IMR-90 (cell line): ENCODE results near the gene POLR1B. TPM values are rescaled to one million over a fixed set of nuclear protein-coding genes. Genes with fewer than 3 reads are reported as not detected.

ENCODE experiments used
- ATAC-seq: fragments of 200-7000 bp; cut with Tn5 transposase; 2 replicates; pipeline ENCODE4 v1.9.1; 2020; ENCODE audit warnings: low read depth, mild to moderate bottlenecking, moderate library complexity
- BruUV-seq: library from RNA; stranded (reverse); fragments of 400-500 nt; replicated peaks from 2 replicates; lab custom pipeline; 2021; lab: Mats Ljungman, UMichigan
- CTCF ChIA-PET: fragments of 300-600 bp; formaldehyde crosslinking; extraction: SDS; loops from one replicate; lab custom pipeline; 2021; ENCODE audit warnings: antibody characterized with exemption; lab: Yijun Ruan, JAX
- POLR2A ChIA-PET: fragments of 300-600 bp; sonication (Branson Sonifier 250); formaldehyde crosslinking; loops from one replicate; lab custom pipeline; 2022; ENCODE audit warnings: antibody characterized with exemption; ENCODE audit not compliant: unreplicated experiment; lab: Charles Lee
- DNase-seq: peaks from one replicate; pipeline ENCODE4 v3.0.0; 2013
- H2AFZ ChIP-seq: replicated peaks from 2 replicates; pipeline ENCODE3; 2013; ENCODE audit warnings: low read length, mild to moderate bottlenecking; ENCODE audit not compliant: poor library complexity
- H2AK5ac ChIP-seq: 2 replicates; pipeline ENCODE4 v1.6.1; 2013; ENCODE audit warnings: low read depth, low read length, inconsistent platforms
- H2AK9ac ChIP-seq: replicated peaks from 2 replicates; pipeline ENCODE3; 2013; ENCODE audit warnings: mild to moderate bottlenecking, low read depth, low read length, moderate library complexity; ENCODE audit not compliant: poor library complexity
- H2BK120ac ChIP-seq: 2 replicates; pipeline ENCODE4 v1.6.1; 2013; ENCODE audit warnings: low read depth, low read length, inconsistent platforms
- H2BK15ac ChIP-seq: 3 replicates; pipeline ENCODE4 v1.6.1; 2013; ENCODE audit warnings: low read depth, low read length, inconsistent platforms
- H2BK20ac ChIP-seq: 2 replicates; pipeline ENCODE4 v1.6.1; 2013; ENCODE audit warnings: low read depth, mild to moderate bottlenecking, inconsistent platforms, low read length, moderate library complexity
- H2BK5ac ChIP-seq: 2 replicates; pipeline ENCODE4 v1.6.1; 2013; ENCODE audit warnings: mild to moderate bottlenecking, low read depth, low read length, inconsistent platforms; ENCODE audit not compliant: poor library complexity, severe bottlenecking
- H3K14ac ChIP-seq: replicated peaks from 2 replicates; pipeline ENCODE4 v1.6.1; 2013; ENCODE audit warnings: low read depth, low read length, inconsistent platforms
- H3K18ac ChIP-seq: 2 replicates; pipeline ENCODE4 v1.6.1; 2013; ENCODE audit warnings: low read depth, low read length, control low read depth
- H3K23ac ChIP-seq: 2 replicates; pipeline ENCODE4 v1.6.1; 2013; ENCODE audit warnings: low read depth, low read length, inconsistent platforms
- H3K27ac ChIP-seq: 2 replicates; pipeline ENCODE4 v1.5.1; 2013; ENCODE audit warnings: mild to moderate bottlenecking, control low read depth, low read length; ENCODE audit not compliant: insufficient read depth
- H3K27me3 ChIP-seq: 2 replicates; pipeline ENCODE4 v1.6.1; 2013; ENCODE audit warnings: low read length; ENCODE audit not compliant: control insufficient read depth, insufficient read depth
- H3K36me3 ChIP-seq: 2 replicates; pipeline ENCODE4 v1.6.1; 2013; ENCODE audit warnings: low read length, mixed read lengths; ENCODE audit not compliant: control insufficient read depth, insufficient read depth
- H3K4ac ChIP-seq: 2 replicates; pipeline ENCODE4 v1.6.1; 2013; ENCODE audit warnings: low read depth, low read length, inconsistent platforms
- H3K4me1 ChIP-seq: 2 replicates; pipeline ENCODE4 v1.6.1; 2013; ENCODE audit warnings: low read length, mixed read lengths; ENCODE audit not compliant: control insufficient read depth, insufficient read depth
- H3K4me2 ChIP-seq: 2 replicates; pipeline ENCODE4 v1.6.1; 2013; ENCODE audit warnings: low read depth, mild to moderate bottlenecking, control low read depth, low read length, moderate library complexity
- H3K4me3 ChIP-seq: 2 replicates; pipeline ENCODE4 v1.5.1; 2013; ENCODE audit warnings: low read depth, mild to moderate bottlenecking, control low read depth, low read length, moderate library complexity; ENCODE audit not compliant: insufficient read depth
- H3K56ac ChIP-seq: 2 replicates; pipeline ENCODE4 v1.6.1; 2013; ENCODE audit warnings: low read length, inconsistent platforms; ENCODE audit not compliant: insufficient read depth; ENCODE audit errors: extremely low read depth
- H3K79me1 ChIP-seq, 2 experiments: 2 replicates each; pipeline ENCODE4 v1.6.1; 2013; ENCODE audit warnings: low read length in 2 of 2, inconsistent platforms in 1 of 2, low read depth in 1 of 2
- H3K9ac ChIP-seq: 2 replicates; pipeline ENCODE4 v1.6.1; 2013; ENCODE audit warnings: low read depth, low read length, control low read depth
- H3K9me1 ChIP-seq: 2 replicates; pipeline ENCODE4 v1.6.1; 2013; ENCODE audit warnings: low read length, inconsistent platforms; ENCODE audit not compliant: insufficient read depth
- H3K9me3 ChIP-seq: 2 replicates; pipeline ENCODE4 v1.6.1; 2013; ENCODE audit warnings: low read length; ENCODE audit not compliant: control insufficient read depth, insufficient read depth
- H4K20me1 ChIP-seq: 2 replicates; pipeline ENCODE4 v1.6.1; 2013; ENCODE audit warnings: low read length, inconsistent platforms; ENCODE audit not compliant: insufficient read depth
- H4K5ac ChIP-seq: 2 replicates; pipeline ENCODE4 v1.6.1; 2013; ENCODE audit warnings: mild to moderate bottlenecking, low read depth, low read length, control low read depth
- H4K8ac ChIP-seq, 2 experiments: 2 replicates each; pipeline ENCODE4 v1.6.1; 2013; ENCODE audit warnings: low read depth in 2 of 2, low read length in 2 of 2, control low read depth in 1 of 2, inconsistent platforms in 1 of 2
- H4K91ac ChIP-seq: 2 replicates; pipeline ENCODE4 v1.6.1; 2013; ENCODE audit warnings: low read depth, low read length, inconsistent platforms; ENCODE audit not compliant: insufficient read depth
- CHD1 ChIP-seq: IDR thresholded peaks from 2 replicates; pipeline ENCODE4 v1.6.1; 2012; ENCODE audit warnings: low read depth, low read length, improper control_type of control experiment
- NFE2L2 ChIP-seq: fragments of 150-350 bp; IDR thresholded peaks from 2 replicates; pipeline ENCODE4 v1.6.1; 2016; ENCODE audit warnings: low read depth, mild to moderate bottlenecking, low read length
- RAD21 ChIP-seq: IDR thresholded peaks from 2 replicates; pipeline ENCODE4 v1.6.1; 2012; ENCODE audit warnings: low read length, improper control_type of control experiment
- RCOR1 ChIP-seq: IDR thresholded peaks from 2 replicates; pipeline ENCODE4 v1.6.1; 2012; ENCODE audit warnings: mild to moderate bottlenecking, low read length, improper control_type of control experiment; ENCODE audit not compliant: insufficient replicate concordance
- WGBS, 2 experiments: methylation state at CpG; one replicate each; pipeline versions ENCODE4 v1.1.5 to v1.1.7; 2013; ENCODE audit warnings: missing lambda C conversion rate in 2 of 2; ENCODE audit not compliant: insufficient read length in 1 of 2; ENCODE audit errors: extremely low coverage in 2 of 2; 5-methylcytosine and 5-hydroxymethylcytosine counted together
- dilution Hi-C: fragments of 300-500 bp; cut with HindIII; formaldehyde crosslinking; loops from one replicate; pipeline ENCODE4 v1.14.3; 2018; ENCODE audit warnings: low sequenced_read_pairs; ENCODE audit not compliant: unreplicated experiment
- in situ Hi-C: fragments of 300-500 bp; cut with MboI; formaldehyde crosslinking; loops from 3 replicates; pipeline ENCODE4 v1.14.3; 2019; ENCODE audit warnings: low sequenced_read_pairs, inconsistent platforms, mixed read lengths
- intact Hi-C: fragments of 100-400 bp; cut with micrococcal nuclease; formaldehyde crosslinking; loops from 2 replicates; pipeline ENCODE4 v1.10.0; 2022
- polyA plus RNA-seq, 3 experiments: library from polyadenylated mRNA; depleted of rRNA; stranded (reverse); fragments of >200 nt; gene quantifications; 2 replicates each; pipeline ENCODE4 v1.2.3, GENCODE V29; 2012; ENCODE audit warnings: low replicate concordance in 1 of 3
- total RNA-seq: library from RNA; depleted of rRNA; stranded (reverse); fragments of >200 nt; gene quantifications from 2 replicates; pipeline ENCODE4 v1.2.3, GENCODE V29; 2012

POLR1B gene
- total and polyA plus RNA-seq, 2 of the 4 experiments (the other 2 are of a cell fraction), result 10.5 to 24.6 TPM

- no peak for TF ChIP-seq CHD1
Observed at GRCh38 chr2:112584134-112584890, 42.0 kb downstream of the POLR1B start, which contains the start of gene CHCHD5 (continued).

- H3K4ac ChIP-seq, result peak overlapping the region; percentile 99
- H3K18ac ChIP-seq, result peak overlapping the region; percentile 74
- H3K27me3 ChIP-seq, result no peaks in the 10 kb centered on the region
- peak overlapping the region; percentile 80 for H2BK5ac ChIP-seq
- peak overlapping the region; percentile 99 for H3K14ac ChIP-seq
- H3K36me3 ChIP-seq, result peaks cover 8% of the 10 kb centered on the region
- H3K4me1 ChIP-seq, result peaks cover 6% of the 10 kb centered on the region
- peaks cover 5 to 37% of the 10 kb centered on the region in 2 experiments for H3K79me1 ChIP-seq
- peak overlapping the region; percentile 18 for H2AK9ac ChIP-seq
- H2BK120ac ChIP-seq, result peak overlapping the region; percentile 92
- H2AK5ac ChIP-seq, result peak overlapping the region; percentile 89
- H4K8ac ChIP-seq, result peak overlapping the region; percentile 96 to 100
- no peak for DNase-seq
- TSS peak; percentile 63 for BruUV-seq
- dilution Hi-C loops (no loop called here), intact Hi-C loops (loop anchor here (5.0 kb wide), 1 partner anchor 142 kb away; no protein-coding TSS in a partner anchor), in situ Hi-C loops (no loop called here)
- peak overlapping the region; percentile 84 for H3K27ac ChIP-seq
- H4K91ac ChIP-seq, result peak overlapping the region; percentile 98
- no CpG with 5 or more reads among the region's 3 CpGs for WGBS, 2 experiments
- no peak for ATAC-seq
- H4K5ac ChIP-seq, result peak overlapping the region; percentile 77
- H2AFZ ChIP-seq, result peak overlapping the region; percentile 100
- peak overlapping the region; percentile 54 for H3K4me2 ChIP-seq
- ChIA-PET CTCF (interaction anchor here (0.7 to 1.2 kb wide), 3 partner anchors 15 to 141 kb away, joined by 3 read pairs; no protein-coding TSS in a partner anchor), POLR2A (interaction anchor here (0.5 to 0.6 kb wide), 2 partner anchors 102 to 310 kb away, joined by 3 to 6 read pairs; no protein-coding TSS in a partner anchor)
- H3K9ac ChIP-seq, result peak overlapping the region; percentile 81
- 0 out of 3 replicates have a peak overlapping the region, but pooled peaks have one; percentile 88 for H2BK15ac ChIP-seq
- H3K23ac ChIP-seq, result peak overlapping the region; percentile 100
- H3K9me1 ChIP-seq, result peaks cover 14% of the 10 kb centered on the region
- no peak overlapping the region for H2BK20ac ChIP-seq
- peak overlapping the region; percentile 98 for H3K56ac ChIP-seq
- H4K20me1 ChIP-seq, result no peaks in the 10 kb centered on the region
- TF ChIP-seq RAD21 (no peak), RCOR1 (no peak), NFE2L2 (no peak)
- H3K4me3 ChIP-seq, result peak overlapping the region; percentile 56
- no peaks in the 10 kb centered on the region for H3K9me3 ChIP-seq
Observed at GRCh38 chr2:112584891-112585250, 42.6 kb downstream of the POLR1B start.
